HepG2 (cell line): Measurements from ENCODE around the gene HAO2. TPM values are rescaled to one million over a fixed set of nuclear protein-coding genes. Genes with fewer than 3 reads are reported as not detected.
A peak's percentile ranks its signal among the peaks of the same experiment; 100 is the strongest.

Source experiments
- ATF4 ChIP-seq, 2 experiments: fragments of 450-650 bp in 1 of 2; sonication (generic) in 1 of 2; formaldehyde crosslinking; IDR thresholded peaks; 2 replicates each; pipeline versions ENCODE4 v1.5.0 to v1.8.0; 2020 to 2022; ENCODE audit warnings: mild to moderate bottlenecking in 1 of 2, missing genetic modification reagents in 1 of 2
- CEBPZ ChIP-seq: IDR thresholded peaks from 2 replicates; pipeline ENCODE4 v1.6.1; 2012; ENCODE audit warnings: low read length, improper control_type of control experiment
- CSRNP1 ChIP-seq: sonication (generic); formaldehyde crosslinking; IDR thresholded peaks from 2 replicates; pipeline ENCODE4 v1.8.1; 2023; ENCODE audit warnings: mild to moderate bottlenecking, missing genetic modification reagents
- EP300 ChIP-seq, 3 experiments: sonication (generic) in 1 of 3; formaldehyde crosslinking in 1 of 3; IDR thresholded peaks; 2 replicates each; pipeline versions ENCODE4 v1.5.1 to v1.6.1; 2011 to 2020; ENCODE audit warnings: low read depth in 2 of 3, low read length in 2 of 3, borderline replicate concordance in 1 of 3, improper control_type of control experiment in 1 of 3, mild to moderate bottlenecking in 1 of 3, missing genetic modification reagents in 1 of 3, moderate library complexity in 1 of 3
- FOXA3 ChIP-seq: IDR thresholded peaks from 2 replicates; pipeline ENCODE4 v1.6.1; 2016; ENCODE audit warnings: missing genetic modification reagents, missing compliant biosample characterization
- POLR2AphosphoS2 ChIP-seq: IDR thresholded peaks from 2 replicates; pipeline ENCODE4 v1.6.1; 2011; ENCODE audit warnings: low read depth, low read length, improper control_type of control experiment
- RAD21 ChIP-seq: fragments of 450-650 bp; formaldehyde crosslinking; IDR thresholded peaks from 2 replicates; pipeline ENCODE4 v1.5.0; 2020; ENCODE audit warnings: mild to moderate bottlenecking
- SMC3 ChIP-seq: IDR thresholded peaks from 2 replicates; pipeline ENCODE4 v1.6.1; 2011; ENCODE audit warnings: low read length, improper control_type of control experiment
- STAG1 ChIP-seq: sonication (generic); formaldehyde crosslinking; IDR thresholded peaks from 2 replicates; pipeline ENCODE4 v1.4.0; 2020; ENCODE audit warnings: missing genetic modification reagents
- TEF ChIP-seq: sonication (generic); formaldehyde crosslinking; IDR thresholded peaks from 2 replicates; pipeline ENCODE4 v1.5.0; 2020; ENCODE audit warnings: missing genetic modification reagents
- ZFP37 ChIP-seq: sonication (generic); formaldehyde crosslinking; IDR thresholded peaks from 2 replicates; pipeline ENCODE4 v1.4.0; 2020; ENCODE audit warnings: missing genetic modification reagents, borderline replicate concordance
- ZNF3 ChIP-seq: IDR thresholded peaks from 2 replicates; pipeline ENCODE4 v1.7.0; 2017; ENCODE audit warnings: inconsistent platforms
- ZNF564 ChIP-seq: sonication (generic); formaldehyde crosslinking; IDR thresholded peaks from 2 replicates; pipeline ENCODE4 v1.8.1; 2023; ENCODE audit warnings: mild to moderate bottlenecking, missing genetic modification reagents
- ZNF644 ChIP-seq: IDR thresholded peaks from 2 replicates; pipeline ENCODE4 v1.6.1; 2016; ENCODE audit warnings: low read depth
- ZNF652 ChIP-seq: IDR thresholded peaks from 2 replicates; pipeline ENCODE4 v1.6.1; 2016; ENCODE audit warnings: low read depth, borderline replicate concordance
- ZNF775 ChIP-seq: sonication (generic); formaldehyde crosslinking; IDR thresholded peaks from 2 replicates; pipeline ENCODE4 v1.4.0; 2020; ENCODE audit warnings: missing genetic modification reagents, mild to moderate bottlenecking, moderate library complexity, borderline replicate concordance
- polyA plus RNA-seq, 8 experiments: library from polyadenylated mRNA; depleted of rRNA in 3 of 8; stranded (reverse) in 7 of 8; unstranded in 1 of 8; fragments of >200 nt; fragmentation: Illumina TruSeq in 4 of 8; extraction: Trizol in 4 of 8; gene quantifications; 2 replicates each; pipeline versions ENCODE4 v1.2.1 to v1.2.3, GENCODE V29; 2011 to 2016; ENCODE audit warnings: low read depth in 4 of 8, missing spikeins in 1 of 8, mixed read lengths in 1 of 8; ENCODE audit not compliant: insufficient read depth in 1 of 8
- total RNA-seq, 5 experiments: library from RNA; depleted of rRNA; stranded (reverse); fragments of >200 nt; fragmentation: Illumina TruSeq; extraction: Trizol; gene quantifications; 2 replicates each; pipeline ENCODE4 v1.2.3, GENCODE V29; 2016; ENCODE audit warnings: low read depth in 1 of 5
- TF ChIP-seq, protein P1 (sequence below): sonication (generic); formaldehyde crosslinking; IDR thresholded peaks from 2 replicates; pipeline ENCODE4 v1.5.0; 2020; ENCODE audit warnings: missing genetic modification reagents, mild to moderate bottlenecking, borderline replicate concordance
- TF ChIP-seq, protein P2 (sequence below): IDR thresholded peaks from 2 replicates; pipeline ENCODE4 v1.6.1; 2012; ENCODE audit warnings: low read depth, low read length, improper control_type of control experiment

The HAO2 gene
- total and polyA plus RNA-seq, 2 of the 13 experiments (the other 11 are each of a cell fraction or from before 2014, with no cell fraction given) = 0.05 to 0.09 TPM

DNA sequence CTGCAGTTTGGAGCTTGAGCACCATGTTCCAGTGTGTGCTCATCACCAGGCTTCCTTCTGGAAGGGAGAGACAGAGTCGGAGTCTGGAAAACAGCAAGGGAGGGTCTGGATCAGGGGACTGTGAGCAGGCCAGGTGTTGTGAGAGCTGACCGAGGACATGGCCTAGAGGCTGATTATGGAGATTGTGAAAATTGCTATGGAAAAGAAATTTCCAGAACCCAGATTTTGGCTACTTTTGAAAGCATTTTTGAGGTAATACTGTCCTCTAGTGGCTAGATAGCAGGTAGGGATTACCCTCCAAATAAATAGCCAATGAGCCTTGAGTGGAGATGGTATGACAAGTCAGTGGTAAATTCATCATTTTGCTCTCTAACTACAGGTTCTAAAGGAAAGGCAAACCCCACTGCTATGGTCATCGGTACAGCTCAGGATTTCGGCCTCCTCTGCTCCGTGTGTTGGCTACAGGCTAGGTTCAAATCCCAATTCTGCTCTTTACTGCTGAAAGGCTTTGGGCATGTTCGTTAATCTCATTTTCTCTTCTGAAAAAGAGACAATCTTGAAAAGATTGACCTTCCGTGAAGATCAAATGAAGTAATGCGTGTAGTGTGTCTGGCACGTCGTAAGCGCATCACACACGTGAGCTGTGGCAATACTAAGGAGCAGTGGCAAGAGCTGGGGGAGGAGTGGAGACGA, 1.0 kb upstream of the HAO2 start (continued):
- TF ChIP-seq ZNF644 (CRISPR knock-in tag) (no peak), FOXA3 (CRISPR knock-in tag) (0 out of 2 replicates have a peak, but pooled peaks have one; percentile 18), ZNF3 (CRISPR knock-in tag) (no peak), TEF (CRISPR knock-in tag) (no peak), ZFP37 (no peak), STAG1 (peak; percentile 97), POLR2AphosphoS2 (no peak), CEBPZ (no peak), CSRNP1 (CRISPR knock-in tag) (no peak), EP300 (IDR thresholded peaks at IDR 0.05; ENCODE audit: low read depth in 2 of 2, low read length in 2 of 2) (peak in 1 of 2 experiments; percentile 36; a peak in 1 of 4 replicates), EP300 (CRISPR knock-in tag; IDR thresholded peaks at IDR 0.05; ENCODE audit: borderline replicate concordance) (no peak), SMC3 (peak; percentile 100), ZNF564 (CRISPR knock-in tag) (no peak), ZNF652 (CRISPR knock-in tag) (no peak), RAD21 (CRISPR knock-in tag) (peak; percentile 96), ATF4 (CRISPR knock-in tag; IDR thresholded peaks at IDR 0.05) (no peak), ZNF775 (CRISPR knock-in tag) (no peak)
- TF ChIP-seq, protein P1, sequence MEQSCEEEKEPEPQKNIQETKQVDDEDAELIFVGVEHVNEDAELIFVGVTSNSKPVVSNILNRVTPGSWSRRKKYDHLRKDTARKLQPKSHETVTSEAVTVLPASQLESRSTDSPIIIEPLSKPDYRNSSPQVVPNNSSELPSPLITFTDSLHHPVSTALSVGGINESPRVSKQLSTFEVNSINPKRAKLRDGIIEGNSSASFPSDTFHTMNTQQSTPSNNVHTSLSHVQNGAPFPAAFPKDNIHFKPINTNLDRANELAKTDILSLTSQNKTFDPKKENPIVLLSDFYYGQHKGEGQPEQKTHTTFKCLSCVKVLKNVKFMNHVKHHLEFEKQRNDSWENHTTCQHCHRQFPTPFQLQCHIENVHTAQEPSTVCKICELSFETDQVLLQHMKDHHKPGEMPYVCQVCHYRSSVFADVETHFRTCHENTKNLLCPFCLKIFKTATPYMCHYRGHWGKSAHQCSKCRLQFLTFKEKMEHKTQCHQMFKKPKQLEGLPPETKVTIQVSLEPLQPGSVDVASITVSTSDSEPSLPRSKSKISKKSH = no peak
- TF ChIP-seq, protein P2, sequence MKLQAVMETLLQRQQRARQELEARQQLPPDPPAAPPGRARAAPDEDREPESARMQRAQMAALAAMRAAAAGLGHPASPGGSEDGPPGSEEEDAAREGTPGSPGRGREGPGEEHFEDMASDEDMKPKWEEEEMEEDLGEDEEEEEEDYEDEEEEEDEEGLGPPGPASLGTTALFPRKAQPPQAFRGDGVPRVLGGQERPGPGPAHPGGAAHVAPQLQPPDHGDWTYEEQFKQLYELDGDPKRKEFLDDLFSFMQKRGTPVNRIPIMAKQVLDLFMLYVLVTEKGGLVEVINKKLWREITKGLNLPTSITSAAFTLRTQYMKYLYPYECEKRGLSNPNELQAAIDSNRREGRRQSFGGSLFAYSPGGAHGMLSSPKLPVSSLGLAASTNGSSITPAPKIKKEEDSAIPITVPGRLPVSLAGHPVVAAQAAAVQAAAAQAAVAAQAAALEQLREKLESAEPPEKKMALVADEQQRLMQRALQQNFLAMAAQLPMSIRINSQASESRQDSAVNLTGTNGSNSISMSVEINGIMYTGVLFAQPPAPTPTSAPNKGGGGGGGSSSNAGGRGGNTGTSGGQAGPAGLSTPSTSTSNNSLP = peak; percentile 13; the same call in 1 of the 2 replicates
